PC-3 (cell line): ENCODE results near the gene SFN. TPM values are rescaled to one million over a fixed set of nuclear protein-coding genes. Genes with fewer than 3 reads are reported as not detected.

ENCODE experiments used
- ATAC-seq: fragments of 200-7000 bp; cut with Tn5 transposase; 2 replicates; pipeline ENCODE4 v1.9.1; 2020; ENCODE audit warnings: mild to moderate bottlenecking, moderate library complexity
- BruUV-seq: library from RNA; stranded (reverse); fragments of 400-500 nt; replicated peaks from 2 replicates; lab custom pipeline; 2021; lab: Mats Ljungman, UMichigan
- CTCF ChIA-PET: fragments of 300-600 bp; sonication (Branson Sonifier 250); formaldehyde crosslinking; loops from one replicate; lab custom pipeline; 2022; ENCODE audit warnings: antibody characterized with exemption; lab: Charles Lee
- POLR2A ChIA-PET: fragments of 300-600 bp; sonication (Branson Sonifier 250); formaldehyde crosslinking; loops from one replicate; lab custom pipeline; 2022; ENCODE audit warnings: antibody characterized with exemption; ENCODE audit not compliant: unreplicated experiment; lab: Charles Lee
- DNase-seq: peaks from one replicate; pipeline ENCODE4 v3.0.0-alpha.2; 2015
- H2AFZ ChIP-seq: fragments of 300-600 bp; sonication (generic); 2 replicates; pipeline ENCODE4 v1.6.0; 2016; ENCODE audit warnings: antibody characterized with exemption, low read length
- H3F3A ChIP-seq: fragments of 300-600 bp; sonication (generic); one replicate; pipeline ENCODE4 v1.6.0; 2017; ENCODE audit warnings: antibody characterized with exemption, low read length, control low read depth, mild to moderate bottlenecking; ENCODE audit not compliant: unreplicated experiment
- H3K27ac ChIP-seq: fragments of 300-600 bp; sonication (generic); 2 replicates; pipeline ENCODE4 v1.5.1; 2016; ENCODE audit warnings: mild to moderate bottlenecking, low read length
- H3K27me3 ChIP-seq: fragments of 300-600 bp; sonication (generic); 2 replicates; pipeline ENCODE4 v1.6.1; 2016; ENCODE audit warnings: low read length, mixed read lengths
- H3K36me3 ChIP-seq: fragments of 300-600 bp; sonication (generic); 2 replicates; pipeline ENCODE4 v1.6.1; 2016; ENCODE audit warnings: low read depth, mixed run types, low read length, mixed read lengths
- H3K4me1 ChIP-seq: fragments of 300-600 bp; sonication (generic); 2 replicates; pipeline ENCODE4 v1.5.1; 2016; ENCODE audit warnings: low read length; ENCODE audit not compliant: insufficient read depth
- H3K4me2 ChIP-seq: fragments of 300-600 bp; sonication (generic); 2 replicates; pipeline ENCODE4 v1.6.0; 2016; ENCODE audit warnings: low read length
- H3K4me3 ChIP-seq: fragments of 300-600 bp; sonication (generic); 2 replicates; pipeline ENCODE4 v1.5.1; 2016; ENCODE audit warnings: mild to moderate bottlenecking, low read length, mixed read lengths
- H3K79me2 ChIP-seq: fragments of 300-600 bp; sonication (generic); 2 replicates; pipeline ENCODE4 v1.6.1; 2017; ENCODE audit warnings: low read length, mixed read lengths
- H3K9ac ChIP-seq: fragments of 300-600 bp; sonication (generic); 2 replicates; pipeline ENCODE4 v1.6.0; 2016; ENCODE audit warnings: mild to moderate bottlenecking, low read length
- H3K9me2 ChIP-seq: fragments of 300-600 bp; sonication (generic); replicated peaks from 2 replicates; pipeline ENCODE4 v1.6.1; 2016; ENCODE audit warnings: mixed run types, low read length, mixed read lengths
- H3K9me3 ChIP-seq: fragments of 300-600 bp; sonication (generic); 2 replicates; pipeline ENCODE4 v1.6.1; 2016; ENCODE audit warnings: low read length, mixed read lengths
- H4K20me1 ChIP-seq: fragments of 300-600 bp; sonication (generic); 2 replicates; pipeline ENCODE4 v1.6.1; 2016; ENCODE audit warnings: low read length, mixed read lengths
- CTCF ChIP-seq: fragments of 300-600 bp; sonication (generic); conservative IDR thresholded peaks from 2 replicates; pipeline ENCODE4 v1.5.1; 2017; ENCODE audit warnings: antibody characterized with exemption, low read depth, mild to moderate bottlenecking, low read length
- EZH2 ChIP-seq: fragments of 300-600 bp; sonication (generic); IDR thresholded peaks from one replicate; pipeline ENCODE4 v1.6.1; 2017; ENCODE audit warnings: antibody characterized with exemption, mild to moderate bottlenecking, low read length; ENCODE audit not compliant: unreplicated experiment
- EZH2phosphoT487 ChIP-seq: fragments of 300-600 bp; sonication (generic); IDR thresholded peaks from 2 replicates; pipeline ENCODE4 v1.6.1; 2018; ENCODE audit warnings: mild to moderate bottlenecking, antibody characterized with exemption, low read length, borderline replicate concordance
- intact Hi-C: fragments of 100-400 bp; cut with micrococcal nuclease; formaldehyde crosslinking; loops from 2 replicates; pipeline ENCODE4 v1.9.0; 2023
- total RNA-seq: library from RNA; depleted of rRNA; stranded (reverse); fragments of >200 nt; gene quantifications from 2 replicates; pipeline ENCODE4 v1.2.3, GENCODE V29; 2014

The SFN gene
- total RNA-seq, 1 experiment from 2014 or later: 411 TPM

- no peak for DNase-seq
- CTCF ChIA-PET: no interaction called here
- no peak for TF ChIP-seq EZH2phosphoT487
- TF ChIP-seq CTCF: peak; percentile 44
- TF ChIP-seq EZH2: no peak
- Histone ChIP-seq H3K27ac (peak overlapping the region; percentile 95; the same call in 1 of the 2 replicates), H3K4me2 (no peak overlapping the region), H3K9me3 (no peaks in the 10 kb centered on the region), H3K27me3 (no peaks in the 10 kb centered on the region), H3K9ac (no peak overlapping the region), H2AFZ (no peak overlapping the region), H4K20me1 (no peaks in the 10 kb centered on the region), H3K36me3 (peaks cover 41% of the 10 kb centered on the region), H3F3A (peaks cover 8% of the 10 kb centered on the region), H3K4me3 (no peak overlapping the region), H3K79me2 (peaks cover 4% of the 10 kb centered on the region; the same call in 1 of the 2 replicates), H3K4me1 (peaks cover 57% of the 10 kb centered on the region), H3K9me2 (no peaks in the 10 kb centered on the region)
- POLR2A ChIA-PET: no interaction called here
- BruUV-seq: no TSS peak
- intact Hi-C loops: no loop called here
- ATAC-seq: no peak
Measured at GRCh38 chr1:26851106-26851684, 11.8 kb upstream of the SFN start.

GRCh38 chr1:26852701-26853100, 10.2 kb upstream of the SFN start:
- Histone ChIP-seq H3K27me3 (no peaks in the 10 kb centered on the region), H3K79me2 (no peaks in the 10 kb centered on the region; the same call in 1 of the 2 replicates), H3K9me3 (no peaks in the 10 kb centered on the region), H3K27ac (peak overlapping the region; percentile 52), H3K4me2 (no peak overlapping the region), H3K4me3 (no peak overlapping the region), H3F3A (peaks cover 8% of the 10 kb centered on the region), H3K36me3 (peaks cover 41% of the 10 kb centered on the region), H3K9me2 (no peaks in the 10 kb centered on the region), H2AFZ (no peak overlapping the region), H3K9ac (no peak overlapping the region), H3K4me1 (peaks cover 57% of the 10 kb centered on the region), H4K20me1 (no peaks in the 10 kb centered on the region)
- ChIA-PET POLR2A (no interaction called here), CTCF (no interaction called here)
- TF ChIP-seq EZH2 (no peak), EZH2phosphoT487 (no peak), CTCF (no peak)
- intact Hi-C loops: loop anchor here (1.0 kb wide), 2 partner anchors 10 to 26 kb away; no protein-coding TSS in a partner anchor
- ATAC-seq (no peak), DNase-seq (no peak)
- no TSS peak for BruUV-seq

- intact Hi-C loops: loop anchor here (1.0 kb wide), 2 partner anchors 9 to 25 kb away; no protein-coding TSS in a partner anchor
- ATAC-seq: peak; percentile 87
- Histone ChIP-seq H3K79me2 (no peaks in the 10 kb centered on the region), H3K36me3 (peaks cover 41% of the 10 kb centered on the region), H3K4me1 (peaks cover 57% of the 10 kb centered on the region), H3K9ac (peak overlapping the region; percentile 48), H4K20me1 (no peaks in the 10 kb centered on the region), H3K9me2 (no peaks in the 10 kb centered on the region), H3K4me3 (no peak overlapping the region), H3F3A (peaks cover 8% of the 10 kb centered on the region), H3K27ac (peak overlapping the region; percentile 89), H3K9me3 (no peaks in the 10 kb centered on the region), H2AFZ (no peak overlapping the region), H3K27me3 (no peaks in the 10 kb centered on the region), H3K4me2 (peak overlapping the region; percentile 44)
- BruUV-seq: no TSS peak
- TF ChIP-seq EZH2phosphoT487 (no peak), CTCF (peak; percentile 91)
- ChIA-PET POLR2A (no interaction called here), CTCF (no interaction called here)
- peak; percentile 99 for DNase-seq
Measured at GRCh38 chr1:26853156-26853555, 9.8 kb upstream of the SFN start.
